ENCODE measurements around the gene MAP2K6. TPM values are rescaled to one million over a fixed set of nuclear protein-coding genes. Genes with fewer than 3 reads are reported as not detected.

MAP2K6 gene
- total and polyA plus RNA-seq, 2 of the 8 experiments (the other 6 are each of a cell fraction or from before 2014, with no cell fraction given): 11.0 to 44.1 TPM

DNA sequence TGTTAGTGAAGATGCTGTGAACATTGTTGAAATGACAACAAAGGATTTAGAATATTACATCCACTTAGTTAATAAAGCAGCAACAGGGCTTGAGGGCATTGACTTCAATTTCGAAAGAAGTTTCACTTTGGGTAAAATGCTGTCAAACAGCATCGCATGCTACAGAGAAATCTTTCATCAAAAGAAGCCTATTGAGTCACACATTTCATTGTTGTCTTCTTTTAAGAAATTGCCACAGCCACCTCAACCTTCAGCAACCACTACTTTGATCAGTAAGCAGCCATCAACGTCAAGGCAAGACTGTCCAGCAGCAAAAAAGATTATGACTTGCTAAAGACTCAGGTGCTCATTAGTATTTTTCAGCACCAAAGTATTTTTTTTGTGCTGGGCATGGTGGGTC lies 13.2 kb upstream of the MAP2K6 start (continued):
- TF ChIP-seq, protein P1, sequence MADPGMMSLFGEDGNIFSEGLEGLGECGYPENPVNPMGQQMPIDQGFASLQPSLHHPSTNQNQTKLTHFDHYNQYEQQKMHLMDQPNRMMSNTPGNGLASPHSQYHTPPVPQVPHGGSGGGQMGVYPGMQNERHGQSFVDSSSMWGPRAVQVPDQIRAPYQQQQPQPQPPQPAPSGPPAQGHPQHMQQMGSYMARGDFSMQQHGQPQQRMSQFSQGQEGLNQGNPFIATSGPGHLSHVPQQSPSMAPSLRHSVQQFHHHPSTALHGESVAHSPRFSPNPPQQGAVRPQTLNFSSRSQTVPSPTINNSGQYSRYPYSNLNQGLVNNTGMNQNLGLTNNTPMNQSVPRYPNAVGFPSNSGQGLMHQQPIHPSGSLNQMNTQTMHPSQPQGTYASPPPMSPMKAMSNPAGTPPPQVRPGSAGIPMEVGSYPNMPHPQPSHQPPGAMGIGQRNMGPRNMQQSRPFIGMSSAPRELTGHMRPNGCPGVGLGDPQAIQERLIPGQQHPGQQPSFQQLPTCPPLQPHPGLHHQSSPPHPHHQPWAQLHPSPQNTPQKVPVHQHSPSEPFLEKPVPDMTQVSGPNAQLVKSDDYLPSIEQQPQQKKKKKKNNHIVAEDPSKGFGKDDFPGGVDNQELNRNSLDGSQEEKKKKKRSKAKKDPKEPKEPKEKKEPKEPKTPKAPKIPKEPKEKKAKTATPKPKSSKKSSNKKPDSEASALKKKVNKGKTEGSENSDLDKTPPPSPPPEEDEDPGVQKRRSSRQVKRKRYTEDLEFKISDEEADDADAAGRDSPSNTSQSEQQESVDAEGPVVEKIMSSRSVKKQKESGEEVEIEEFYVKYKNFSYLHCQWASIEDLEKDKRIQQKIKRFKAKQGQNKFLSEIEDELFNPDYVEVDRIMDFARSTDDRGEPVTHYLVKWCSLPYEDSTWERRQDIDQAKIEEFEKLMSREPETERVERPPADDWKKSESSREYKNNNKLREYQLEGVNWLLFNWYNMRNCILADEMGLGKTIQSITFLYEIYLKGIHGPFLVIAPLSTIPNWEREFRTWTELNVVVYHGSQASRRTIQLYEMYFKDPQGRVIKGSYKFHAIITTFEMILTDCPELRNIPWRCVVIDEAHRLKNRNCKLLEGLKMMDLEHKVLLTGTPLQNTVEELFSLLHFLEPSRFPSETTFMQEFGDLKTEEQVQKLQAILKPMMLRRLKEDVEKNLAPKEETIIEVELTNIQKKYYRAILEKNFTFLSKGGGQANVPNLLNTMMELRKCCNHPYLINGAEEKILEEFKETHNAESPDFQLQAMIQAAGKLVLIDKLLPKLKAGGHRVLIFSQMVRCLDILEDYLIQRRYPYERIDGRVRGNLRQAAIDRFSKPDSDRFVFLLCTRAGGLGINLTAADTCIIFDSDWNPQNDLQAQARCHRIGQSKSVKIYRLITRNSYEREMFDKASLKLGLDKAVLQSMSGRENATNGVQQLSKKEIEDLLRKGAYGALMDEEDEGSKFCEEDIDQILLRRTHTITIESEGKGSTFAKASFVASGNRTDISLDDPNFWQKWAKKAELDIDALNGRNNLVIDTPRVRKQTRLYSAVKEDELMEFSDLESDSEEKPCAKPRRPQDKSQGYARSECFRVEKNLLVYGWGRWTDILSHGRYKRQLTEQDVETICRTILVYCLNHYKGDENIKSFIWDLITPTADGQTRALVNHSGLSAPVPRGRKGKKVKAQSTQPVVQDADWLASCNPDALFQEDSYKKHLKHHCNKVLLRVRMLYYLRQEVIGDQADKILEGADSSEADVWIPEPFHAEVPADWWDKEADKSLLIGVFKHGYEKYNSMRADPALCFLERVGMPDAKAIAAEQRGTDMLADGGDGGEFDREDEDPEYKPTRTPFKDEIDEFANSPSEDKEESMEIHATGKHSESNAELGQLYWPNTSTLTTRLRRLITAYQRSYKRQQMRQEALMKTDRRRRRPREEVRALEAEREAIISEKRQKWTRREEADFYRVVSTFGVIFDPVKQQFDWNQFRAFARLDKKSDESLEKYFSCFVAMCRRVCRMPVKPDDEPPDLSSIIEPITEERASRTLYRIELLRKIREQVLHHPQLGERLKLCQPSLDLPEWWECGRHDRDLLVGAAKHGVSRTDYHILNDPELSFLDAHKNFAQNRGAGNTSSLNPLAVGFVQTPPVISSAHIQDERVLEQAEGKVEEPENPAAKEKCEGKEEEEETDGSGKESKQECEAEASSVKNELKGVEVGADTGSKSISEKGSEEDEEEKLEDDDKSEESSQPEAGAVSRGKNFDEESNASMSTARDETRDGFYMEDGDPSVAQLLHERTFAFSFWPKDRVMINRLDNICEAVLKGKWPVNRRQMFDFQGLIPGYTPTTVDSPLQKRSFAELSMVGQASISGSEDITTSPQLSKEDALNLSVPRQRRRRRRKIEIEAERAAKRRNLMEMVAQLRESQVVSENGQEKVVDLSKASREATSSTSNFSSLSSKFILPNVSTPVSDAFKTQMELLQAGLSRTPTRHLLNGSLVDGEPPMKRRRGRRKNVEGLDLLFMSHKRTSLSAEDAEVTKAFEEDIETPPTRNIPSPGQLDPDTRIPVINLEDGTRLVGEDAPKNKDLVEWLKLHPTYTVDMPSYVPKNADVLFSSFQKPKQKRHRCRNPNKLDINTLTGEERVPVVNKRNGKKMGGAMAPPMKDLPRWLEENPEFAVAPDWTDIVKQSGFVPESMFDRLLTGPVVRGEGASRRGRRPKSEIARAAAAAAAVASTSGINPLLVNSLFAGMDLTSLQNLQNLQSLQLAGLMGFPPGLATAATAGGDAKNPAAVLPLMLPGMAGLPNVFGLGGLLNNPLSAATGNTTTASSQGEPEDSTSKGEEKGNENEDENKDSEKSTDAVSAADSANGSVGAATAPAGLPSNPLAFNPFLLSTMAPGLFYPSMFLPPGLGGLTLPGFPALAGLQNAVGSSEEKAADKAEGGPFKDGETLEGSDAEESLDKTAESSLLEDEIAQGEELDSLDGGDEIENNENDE (IDR thresholded peaks at IDR 0.05; ENCODE audit: insufficient replicate concordance, low read length): no peak
- TF ChIP-seq FOSL1 (IDR thresholded peaks at IDR 0.05; ENCODE audit: insufficient read depth, low read depth, low read length) (no peak), CHD1 (IDR thresholded peaks at IDR 0.05; ENCODE audit: low read depth, low read length) (no peak), KDM5A (IDR thresholded peaks at IDR 0.05; ENCODE audit: low read length) (no peak), JUND (IDR thresholded peaks at IDR 0.05; ENCODE audit: low read length) (no peak)
- TF ChIP-seq, protein P2, sequence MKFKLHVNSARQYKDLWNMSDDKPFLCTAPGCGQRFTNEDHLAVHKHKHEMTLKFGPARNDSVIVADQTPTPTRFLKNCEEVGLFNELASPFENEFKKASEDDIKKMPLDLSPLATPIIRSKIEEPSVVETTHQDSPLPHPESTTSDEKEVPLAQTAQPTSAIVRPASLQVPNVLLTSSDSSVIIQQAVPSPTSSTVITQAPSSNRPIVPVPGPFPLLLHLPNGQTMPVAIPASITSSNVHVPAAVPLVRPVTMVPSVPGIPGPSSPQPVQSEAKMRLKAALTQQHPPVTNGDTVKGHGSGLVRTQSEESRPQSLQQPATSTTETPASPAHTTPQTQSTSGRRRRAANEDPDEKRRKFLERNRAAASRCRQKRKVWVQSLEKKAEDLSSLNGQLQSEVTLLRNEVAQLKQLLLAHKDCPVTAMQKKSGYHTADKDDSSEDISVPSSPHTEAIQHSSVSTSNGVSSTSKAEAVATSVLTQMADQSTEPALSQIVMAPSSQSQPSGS (IDR thresholded peaks at IDR 0.05; ENCODE audit: low read length): no peak

Measured in H1 (cell line).